KOPT-K1 (cell line): ENCODE data around the gene CTNND2.

Experiments
- H3K27ac ChIP-seq: fragments of 200-600 bp; sonication (generic); 2 replicates; pipeline ENCODE4 v1.5.1; 2016; ENCODE audit warnings: antibody characterized with exemption, mild to moderate bottlenecking, low read depth, low read length; ENCODE audit not compliant: poor library complexity, severe bottlenecking
- H3K36me3 ChIP-seq: fragments of 200-600 bp; sonication (generic); 2 replicates; pipeline ENCODE4 v1.5.1; 2017; ENCODE audit warnings: antibody characterized with exemption, mild to moderate bottlenecking, low read length, moderate library complexity; ENCODE audit not compliant: insufficient read depth
- H3K9me3 ChIP-seq: fragments of 200-600 bp; sonication (generic); 2 replicates; pipeline ENCODE4 v1.5.1; 2017; ENCODE audit warnings: antibody characterized with exemption, low read length, mild to moderate bottlenecking; ENCODE audit not compliant: insufficient read depth, poor library complexity, severe bottlenecking

The CTNND2 gene

DNA sequence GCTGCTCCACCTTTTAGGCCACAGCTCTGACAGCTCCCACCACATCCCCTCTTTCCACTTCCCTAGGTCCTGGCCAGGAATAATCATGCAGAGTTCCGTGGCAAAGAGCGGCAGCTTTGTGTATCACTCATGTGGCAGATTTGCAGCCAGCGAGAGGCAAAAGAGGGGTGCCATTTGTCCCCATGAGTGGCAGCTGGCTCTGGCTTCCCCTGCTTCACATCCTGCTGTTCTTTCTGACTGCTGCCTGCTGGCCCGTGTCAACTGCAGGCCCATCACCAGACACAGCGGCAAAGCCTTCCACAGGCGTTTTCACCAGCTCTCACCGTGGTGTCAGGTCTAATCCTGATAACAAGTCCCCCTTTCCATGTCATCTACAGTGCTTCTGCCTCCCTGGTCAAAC is 712.6 kb downstream of the CTNND2 start:
- Histone ChIP-seq H3K9me3 (no peaks in the 10 kb centered on the region), H3K27ac (no peak overlapping the region), H3K36me3 (no peaks in the 10 kb centered on the region)

DNA sequence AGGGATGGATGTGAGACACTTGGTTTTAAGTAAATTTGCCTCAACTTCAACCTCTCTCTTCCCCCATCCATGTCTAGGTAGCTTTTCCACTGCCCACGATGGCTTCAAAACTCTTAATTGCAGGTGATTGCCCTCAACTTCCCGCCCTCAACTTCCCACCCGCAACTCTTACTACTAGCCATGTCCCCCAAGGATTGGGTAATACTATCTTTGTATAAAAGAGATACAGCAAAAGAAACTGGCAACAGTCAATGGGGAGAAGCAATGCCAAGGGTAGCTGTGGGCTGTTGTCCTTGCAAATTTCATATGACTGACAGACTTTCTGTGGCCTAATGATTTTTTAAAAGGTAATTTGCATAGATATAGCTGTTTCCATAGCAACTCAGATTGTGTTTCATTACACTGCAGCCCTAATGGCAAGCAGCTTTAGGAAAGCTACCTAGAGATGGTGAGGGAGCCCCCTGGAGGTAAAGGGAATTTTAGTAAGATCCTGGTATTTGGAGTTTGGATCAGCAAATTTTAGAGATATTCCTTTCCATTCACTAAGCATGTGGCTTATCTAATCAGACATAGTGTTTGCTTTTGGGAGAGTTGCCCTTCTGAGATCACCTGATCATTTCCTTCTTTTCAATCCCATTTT is 721.7 kb downstream of the CTNND2 start:
- H3K27ac ChIP-seq, result no peak overlapping the region
- no peaks in the 10 kb centered on the region for H3K36me3 ChIP-seq
- H3K9me3 ChIP-seq, result no peaks in the 10 kb centered on the region

DNA sequence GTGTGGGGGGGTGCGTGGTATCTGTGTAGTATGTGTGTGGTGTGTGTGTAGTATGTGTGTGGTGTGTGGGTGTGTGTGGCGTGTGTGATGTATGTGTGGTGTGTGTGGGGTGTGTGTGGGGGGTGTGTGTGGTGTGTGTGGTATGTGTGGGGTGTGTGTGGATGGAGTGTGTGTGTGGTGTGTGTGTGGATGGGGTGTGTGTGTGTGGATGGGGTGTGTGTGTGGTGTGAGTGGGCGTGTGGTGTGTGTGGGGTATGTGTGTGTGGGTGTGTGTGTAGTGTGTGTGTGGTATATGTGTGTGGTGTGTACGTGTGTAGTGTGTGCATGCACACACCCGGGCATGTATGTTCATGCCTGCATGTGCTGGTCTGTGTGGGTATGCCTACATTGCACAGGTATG is 722.3 kb downstream of the CTNND2 start:
- Histone ChIP-seq H3K27ac (no peak overlapping the region), H3K9me3 (no peaks in the 10 kb centered on the region), H3K36me3 (no peaks in the 10 kb centered on the region)

DNA sequence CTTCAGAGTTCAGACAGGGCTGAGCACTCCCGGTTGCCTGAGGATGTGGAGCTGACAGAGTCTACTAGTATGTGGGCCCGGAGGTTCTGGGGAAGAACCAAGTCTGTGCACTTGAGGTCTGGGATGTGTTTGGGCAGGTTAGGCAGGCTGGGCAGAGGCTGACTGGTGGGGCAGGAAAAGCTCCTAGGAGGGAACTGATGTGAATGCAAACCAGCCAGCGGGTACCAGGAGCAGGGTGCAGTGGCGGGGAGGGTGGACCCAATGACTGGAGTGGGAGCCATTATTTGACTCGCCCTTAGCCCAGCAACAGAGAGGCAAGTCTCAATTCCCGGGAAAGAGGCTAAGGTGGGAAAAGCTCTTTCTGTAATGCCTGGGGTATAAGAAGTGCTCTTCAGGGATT is 723.4 kb downstream of the CTNND2 start:
- no peak overlapping the region for H3K27ac ChIP-seq
- no peaks in the 10 kb centered on the region for H3K36me3 ChIP-seq
- H3K9me3 ChIP-seq, result no peaks in the 10 kb centered on the region

GRCh38 chr5:11177999-11178711 is 726.1 kb downstream of the CTNND2 start:
- Histone ChIP-seq H3K36me3 (no peaks in the 10 kb centered on the region), H3K9me3 (no peaks in the 10 kb centered on the region), H3K27ac (no peak overlapping the region)

DNA sequence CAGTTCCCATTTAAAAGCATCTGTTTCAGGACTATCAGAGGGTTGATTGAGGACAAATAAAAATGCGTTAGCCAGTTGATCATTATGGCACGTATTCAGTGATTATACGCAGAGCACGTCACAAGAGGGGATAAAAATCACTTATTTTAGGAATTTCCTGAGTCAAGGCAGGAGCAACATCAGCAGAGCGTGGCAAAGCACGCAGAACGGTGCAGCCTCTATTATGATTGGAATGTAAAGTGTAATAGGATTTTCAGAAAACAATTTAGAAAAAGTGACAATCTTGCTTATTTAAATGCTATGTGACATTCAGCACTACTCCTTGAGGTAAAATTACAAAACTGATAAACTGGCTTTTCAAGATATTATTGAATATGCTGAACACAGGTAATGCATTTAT is 729.7 kb downstream of the CTNND2 start:
- H3K36me3 ChIP-seq, result no peaks in the 10 kb centered on the region
- H3K9me3 ChIP-seq, result no peaks in the 10 kb centered on the region
- H3K27ac ChIP-seq, result no peak overlapping the region

GRCh38 chr5:11172484-11172883 is 731.8 kb downstream of the CTNND2 start:
- no peak overlapping the region for H3K27ac ChIP-seq
- H3K36me3 ChIP-seq, result no peaks in the 10 kb centered on the region
- no peaks in the 10 kb centered on the region for H3K9me3 ChIP-seq

DNA sequence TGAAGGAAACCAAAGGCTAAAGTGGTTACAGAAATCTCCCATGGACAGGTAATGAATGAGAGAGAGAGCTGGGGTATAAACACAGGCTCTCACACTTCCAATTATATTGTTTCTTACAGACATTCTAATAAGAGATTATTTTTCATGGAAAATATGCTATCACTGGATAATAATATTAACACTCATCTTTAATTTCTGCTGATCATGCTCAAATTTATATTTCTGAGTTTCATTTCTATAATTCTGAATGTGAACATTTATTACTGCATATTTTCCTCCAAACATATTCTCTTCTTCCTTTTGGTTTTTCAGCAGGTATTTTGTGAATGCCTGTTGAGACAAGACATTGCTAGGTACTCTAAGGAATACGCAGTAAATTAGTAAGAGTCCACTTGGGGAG is 733.0 kb downstream of the CTNND2 start:
- Histone ChIP-seq H3K9me3 (no peaks in the 10 kb centered on the region), H3K36me3 (no peaks in the 10 kb centered on the region), H3K27ac (no peak overlapping the region)

GRCh38 chr5:11166923-11167322 is 737.3 kb downstream of the CTNND2 start:
- H3K27ac ChIP-seq, result no peak overlapping the region
- no peaks in the 10 kb centered on the region for H3K9me3 ChIP-seq
- no peaks in the 10 kb centered on the region for H3K36me3 ChIP-seq

GRCh38 chr5:11164531-11165294 is 739.5 kb downstream of the CTNND2 start:
- H3K36me3 ChIP-seq, result no peaks in the 10 kb centered on the region
- H3K27ac ChIP-seq, result no peak overlapping the region
- H3K9me3 ChIP-seq, result no peaks in the 10 kb centered on the region

GRCh38 chr5:11157132-11157531 is 747.1 kb downstream of the CTNND2 start:
- H3K27ac ChIP-seq, result no peak overlapping the region
- no peaks in the 10 kb centered on the region for H3K36me3 ChIP-seq
- no peaks in the 10 kb centered on the region for H3K9me3 ChIP-seq

DNA sequence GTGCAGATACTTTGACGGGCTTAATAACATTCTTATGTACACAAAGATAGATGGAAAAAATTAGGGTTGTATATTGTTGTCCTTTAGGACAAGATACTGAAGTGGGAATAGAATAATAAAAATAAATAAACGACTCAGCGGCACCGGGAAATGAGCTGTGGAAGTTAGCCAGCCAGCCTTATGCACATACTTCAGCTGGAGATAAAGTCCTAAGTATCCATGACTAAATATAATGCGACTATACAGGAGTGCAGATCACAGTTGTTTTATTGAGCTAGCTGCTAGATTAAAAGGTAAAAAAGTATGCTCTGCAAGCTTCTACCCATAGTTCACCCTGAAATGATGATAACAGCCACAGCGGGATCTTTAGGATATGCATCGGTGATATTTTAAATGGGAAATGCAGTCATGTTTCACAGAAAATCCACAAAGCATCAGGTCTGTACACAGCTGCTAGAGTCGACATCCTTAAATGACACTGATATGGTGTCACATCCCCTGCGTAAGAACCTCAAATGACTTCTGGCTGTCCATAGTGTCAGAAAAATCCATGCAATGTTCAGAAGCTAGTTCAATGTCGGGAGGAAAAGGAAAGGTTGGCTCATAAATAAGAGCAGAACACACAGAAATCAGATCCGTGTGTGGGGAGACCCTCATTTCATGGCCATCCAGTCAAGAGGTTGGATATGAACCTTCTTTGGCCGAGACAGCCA is 750.4 kb downstream of the CTNND2 start:
- no peak overlapping the region for H3K27ac ChIP-seq

DNA sequence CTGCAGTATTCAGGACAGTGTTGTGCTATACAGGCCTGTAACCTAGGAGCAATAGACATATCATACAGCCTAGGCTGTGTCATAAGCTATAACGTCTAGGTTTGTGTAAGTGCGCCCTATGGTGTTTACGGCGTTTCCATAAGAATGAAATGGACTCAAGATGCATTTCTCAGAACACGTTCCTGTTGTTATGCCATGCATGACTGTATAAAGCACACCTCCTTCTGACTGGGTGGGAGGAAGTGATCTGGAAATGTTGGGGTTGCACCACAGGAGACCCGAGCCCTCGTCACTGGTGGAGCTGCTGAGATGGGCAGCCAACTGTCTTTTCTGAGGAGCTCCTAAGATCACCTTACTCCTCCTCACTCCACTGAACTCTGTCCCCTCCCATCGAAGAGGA is 751.9 kb downstream of the CTNND2 start:
- Histone ChIP-seq H3K27ac (no peak overlapping the region), H3K36me3 (no peaks in the 10 kb centered on the region), H3K9me3 (no peaks in the 10 kb centered on the region)

More for the DNA sequence above, 750.4 kb downstream of the CTNND2 start:
- Histone ChIP-seq H3K9me3 (no peaks in the 10 kb centered on the region), H3K36me3 (no peaks in the 10 kb centered on the region)

DNA sequence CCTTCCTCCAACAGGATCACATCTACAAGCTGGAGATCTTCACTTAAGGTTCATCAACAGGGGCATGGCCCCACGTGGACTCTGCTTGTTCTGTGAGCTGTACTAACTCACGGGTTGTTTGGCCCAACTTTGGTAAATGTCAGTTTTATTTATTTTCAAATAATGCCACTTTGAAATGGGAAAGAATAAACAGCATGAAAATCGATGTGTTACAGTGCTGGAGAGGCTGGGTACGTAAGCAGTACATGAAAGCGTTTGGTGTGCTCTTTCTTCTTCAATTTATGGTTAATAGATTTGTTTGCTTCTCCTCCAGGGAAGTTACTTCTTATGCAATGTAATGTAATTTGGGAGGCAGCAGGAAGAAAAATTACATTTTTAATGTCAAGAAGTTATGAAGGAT is 753.3 kb downstream of the CTNND2 start:
- Histone ChIP-seq H3K27ac (no peak overlapping the region), H3K9me3 (no peaks in the 10 kb centered on the region), H3K36me3 (no peaks in the 10 kb centered on the region)
